HG03565 (cell line): Measurements from ENCODE around the gene HHIPL1.

Experiments used
- ATAC-seq: cut with Tn5 transposase; IDR thresholded peaks from one replicate; pipeline ENCODE4 v1.9.1; 2021; ENCODE audit warnings: mild to moderate bottlenecking, moderate library complexity; ENCODE audit not compliant: unreplicated experiment

Gene HHIPL1

DNA sequence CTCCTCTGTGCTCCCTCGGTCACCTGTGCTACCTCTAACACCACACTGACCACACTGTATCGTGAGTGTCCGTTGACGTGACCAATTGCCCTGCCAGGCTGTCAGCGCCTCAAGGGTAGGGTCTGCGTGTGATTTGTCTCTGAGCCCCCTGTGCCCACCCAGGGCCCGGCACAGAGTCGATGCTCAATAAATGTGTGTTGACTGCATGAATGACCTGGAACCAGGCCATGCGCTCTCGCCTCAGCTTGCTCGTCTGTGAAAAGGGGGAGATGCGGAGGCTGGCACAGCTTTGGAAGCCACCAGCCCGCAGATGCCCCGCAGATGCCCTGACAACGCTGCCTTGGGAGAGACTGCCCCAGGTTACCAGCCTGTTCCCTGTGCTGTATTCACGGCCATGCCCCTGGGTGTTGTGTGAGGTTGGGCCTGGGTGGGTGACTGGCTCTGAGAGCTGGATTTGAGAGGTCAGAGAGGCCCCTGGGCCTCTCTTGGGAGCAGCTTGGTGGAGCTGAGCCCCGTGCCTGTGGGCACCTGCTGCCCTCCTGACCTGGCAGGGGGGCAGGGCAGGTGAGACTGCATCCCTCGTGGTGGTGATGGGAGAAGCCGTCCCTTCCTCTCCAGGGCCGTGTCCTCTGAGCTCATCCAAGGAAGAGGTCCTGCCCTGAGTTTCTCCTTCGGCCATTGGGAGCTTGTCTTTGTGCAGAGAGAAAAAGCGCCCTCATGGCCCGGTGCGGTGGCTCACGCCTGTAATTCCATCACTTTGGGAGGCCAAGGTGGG lies 82.4 kb downstream of the HHIPL1 start:
- no peak for ATAC-seq

DNA sequence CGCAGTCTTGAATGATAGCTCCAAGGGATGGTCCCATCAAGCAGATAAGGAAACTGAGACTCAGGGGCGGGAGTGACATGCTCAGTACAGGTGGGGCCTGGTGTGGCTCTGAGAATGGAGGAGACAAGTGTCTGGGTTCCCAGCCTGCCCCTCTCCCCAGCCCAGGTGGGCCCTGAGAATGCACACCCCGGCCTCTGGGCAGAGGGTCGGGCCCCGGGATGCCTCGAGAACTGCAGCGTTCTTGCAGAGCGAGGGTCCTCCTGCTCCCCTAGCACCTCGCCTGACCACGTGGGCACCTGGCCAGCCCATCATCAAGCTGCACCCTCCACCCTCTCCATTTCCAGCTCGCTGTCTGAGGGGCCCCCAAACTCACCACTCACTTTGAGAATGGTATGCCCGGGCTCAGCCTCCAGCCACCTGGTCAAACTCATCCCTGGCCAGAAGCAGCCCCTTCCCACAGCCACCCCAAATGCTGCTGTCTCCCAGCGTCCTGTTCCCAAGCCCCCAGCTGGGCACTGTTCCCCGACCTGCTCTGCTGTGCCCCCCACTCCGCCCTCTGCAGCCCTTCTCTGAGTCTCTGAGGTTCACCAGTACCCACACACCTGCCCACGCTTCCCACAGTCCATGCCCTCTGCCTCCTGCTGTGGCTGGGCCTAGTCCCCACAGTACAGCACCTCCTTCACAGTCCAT lies 83.4 kb downstream of the HHIPL1 start:
- no peak for ATAC-seq

DNA sequence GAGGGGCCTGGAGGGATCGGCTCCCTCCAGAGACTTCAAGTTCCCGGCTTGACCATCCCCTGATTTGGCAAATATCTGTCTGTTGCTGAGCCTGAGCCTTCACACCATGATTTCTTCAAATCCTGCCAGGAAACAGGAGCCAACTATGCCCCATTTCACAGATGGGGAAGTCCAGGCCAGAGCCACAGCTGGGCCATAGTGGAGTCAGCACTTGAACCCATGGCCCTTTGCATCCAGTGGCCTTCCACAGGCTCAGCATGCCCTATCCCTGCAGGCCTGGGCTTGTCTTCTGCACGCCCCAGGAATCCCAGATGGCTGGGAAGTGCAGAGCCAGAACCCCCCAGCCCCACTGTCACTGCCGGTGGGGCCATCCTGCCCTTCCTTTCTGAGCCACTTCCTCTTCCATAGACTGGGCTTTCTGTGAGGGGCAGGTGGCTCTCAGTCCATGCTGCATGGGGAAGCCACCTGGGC lies 84.1 kb downstream of the HHIPL1 start:
- no peak for ATAC-seq
